ENCODE data around the gene C1QTNF9B. TPM values are rescaled to one million over a fixed set of nuclear protein-coding genes. Genes with fewer than 3 reads are reported as not detected.

C1QTNF9B gene
- total RNA-seq, 1 experiment from 2014 or later = not detected

- peak in 1 of 2 experiments; percentile 38 for DNase-seq
- TF ChIP-seq CTCF (IDR thresholded peaks at IDR 0.05; ENCODE audit: insufficient read depth in 1 of 2, low read depth in 1 of 2, low read length in 1 of 2, severe bottlenecking in 1 of 2, unreplicated experiment in 1 of 2) = peak; percentile 64 to 68
- Mint-ChIP-seq H3K9me3 (ENCODE audit: unreplicated experiment) (no peaks in the 10 kb centered on the region), H3K27ac (ENCODE audit: unreplicated experiment) (no peak overlapping the region), H3K4me3 (ENCODE audit: unreplicated experiment) (no peak overlapping the region), H3K36me3 (ENCODE audit: insufficient read depth, unreplicated experiment) (peaks cover 15% of the 10 kb centered on the region), H3K4me1 (ENCODE audit: low read depth, unreplicated experiment) (no peaks in the 10 kb centered on the region), H3K27me3 (ENCODE audit: insufficient read depth, unreplicated experiment) (no peaks in the 10 kb centered on the region)
- H3K9me3 ChIP-seq = no peaks in the 10 kb centered on the region
- POLR2A ChIA-PET = no interaction called here
- BruUV-seq (replicated peaks) = no TSS peak
- no peaks in the 10 kb centered on the region for H3K27me3 ChIP-seq (replicated peaks; ENCODE audit: control insufficient read depth, insufficient read depth, low read length)
- CTCF ChIA-PET = interaction anchor here (0.6 kb wide), 1 partner anchor 22 kb away, joined by 3 read pairs; no protein-coding TSS in a partner anchor
- intact Hi-C loops (cut with micrococcal nuclease; ENCODE audit: unreplicated experiment) = loop anchor here (1.0 kb wide), 1 partner anchor 23 kb away; no protein-coding TSS in a partner anchor
- no peaks in the 10 kb centered on the region for H3K36me3 ChIP-seq (ENCODE audit: control insufficient read depth, insufficient read depth, low read length)
- H3K4me3 ChIP-seq (ENCODE audit: low read depth, low read length) = no peak overlapping the region
- H3K4me1 ChIP-seq = no peaks in the 10 kb centered on the region
Measured at GRCh38 chr13:23876265-23876664, 21.0 kb downstream of the C1QTNF9B start.

DNA sequence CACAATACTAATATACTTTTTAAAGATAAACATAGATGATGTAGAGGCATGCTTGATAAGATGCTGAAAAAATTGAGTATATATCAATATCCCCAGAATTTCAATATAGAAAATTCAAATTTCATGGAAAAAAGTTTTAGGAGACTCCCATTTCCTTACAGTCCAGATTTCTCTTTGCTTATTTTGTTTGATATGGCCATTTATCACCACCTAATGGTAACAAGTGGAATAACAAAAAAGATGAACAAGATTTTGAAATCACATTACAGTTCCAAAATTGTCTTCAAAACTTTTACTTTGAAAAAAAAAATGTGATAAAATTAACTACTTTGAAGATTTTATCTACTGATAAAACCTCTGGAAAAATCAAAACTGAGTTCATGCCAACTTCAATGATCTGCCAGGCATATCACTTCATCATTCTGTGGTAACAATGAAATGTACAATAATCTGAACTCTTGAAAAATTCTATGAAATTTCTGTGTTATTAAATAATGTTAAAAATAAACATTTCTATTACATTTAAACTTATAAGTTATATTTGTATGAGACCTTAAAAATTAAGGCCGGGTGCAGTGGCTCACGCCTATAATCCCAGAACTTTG, 25.6 kb downstream of the C1QTNF9B start:
- CTCF ChIA-PET = no interaction called here
- Mint-ChIP-seq H3K27ac (ENCODE audit: unreplicated experiment) (no peak overlapping the region), H3K4me1 (ENCODE audit: low read depth, unreplicated experiment) (no peaks in the 10 kb centered on the region), H3K36me3 (ENCODE audit: insufficient read depth, unreplicated experiment) (peaks cover 9% of the 10 kb centered on the region), H3K4me3 (ENCODE audit: unreplicated experiment) (no peak overlapping the region), H3K27me3 (ENCODE audit: insufficient read depth, unreplicated experiment) (no peaks in the 10 kb centered on the region), H3K9me3 (ENCODE audit: unreplicated experiment) (no peaks in the 10 kb centered on the region)
- peaks cover 6% of the 10 kb centered on the region; the same call in 1 of the 2 replicates for H3K4me1 ChIP-seq
- intact Hi-C loops (cut with micrococcal nuclease; ENCODE audit: unreplicated experiment) = loop anchor here (1.0 to 2.0 kb wide), 6 partner anchors 101 to 405 kb away; partner anchors contain the start of gene TNFRSF19
- BruUV-seq (replicated peaks) = no TSS peak
- H3K36me3 ChIP-seq (ENCODE audit: control insufficient read depth, insufficient read depth, low read length) = no peaks in the 10 kb centered on the region; the same call in 1 of the 2 replicates
- no peaks in the 10 kb centered on the region for H3K27me3 ChIP-seq (replicated peaks; ENCODE audit: control insufficient read depth, insufficient read depth, low read length)
- DNase-seq = no peak
- POLR2A ChIA-PET = no interaction called here
- H3K9me3 ChIP-seq = no peaks in the 10 kb centered on the region
- no peak overlapping the region for H3K4me3 ChIP-seq (ENCODE audit: low read depth, low read length)
- TF ChIP-seq CTCF (IDR thresholded peaks at IDR 0.05; ENCODE audit: insufficient read depth in 1 of 2, low read depth in 1 of 2, low read length in 1 of 2, severe bottlenecking in 1 of 2, unreplicated experiment in 1 of 2) = peak; percentile 42 to 69

- Mint-ChIP-seq H3K4me3 (ENCODE audit: unreplicated experiment) (no peak overlapping the region), H3K9me3 (ENCODE audit: unreplicated experiment) (no peaks in the 10 kb centered on the region), H3K27ac (ENCODE audit: unreplicated experiment) (no peak overlapping the region), H3K4me1 (ENCODE audit: low read depth, unreplicated experiment) (no peaks in the 10 kb centered on the region), H3K27me3 (ENCODE audit: insufficient read depth, unreplicated experiment) (no peaks in the 10 kb centered on the region), H3K36me3 (ENCODE audit: insufficient read depth, unreplicated experiment) (peaks cover under 1% of the 10 kb centered on the region)
- intact Hi-C loops (cut with micrococcal nuclease; ENCODE audit: unreplicated experiment) = loop anchor here (1.0 to 2.0 kb wide), 6 partner anchors 100 to 404 kb away; partner anchors contain the start of gene TNFRSF19
- no peak for DNase-seq
- ChIA-PET POLR2A (no interaction called here), CTCF (interaction anchor here (0.6 to 1.1 kb wide), 2 partner anchors 60 to 119 kb away, joined by 3 to 4 read pairs; no protein-coding TSS in a partner anchor)
- no peak for TF ChIP-seq CTCF (IDR thresholded peaks at IDR 0.05; ENCODE audit: insufficient read depth in 1 of 2, low read depth in 1 of 2, low read length in 1 of 2, severe bottlenecking in 1 of 2, unreplicated experiment in 1 of 2)
- H3K4me1 ChIP-seq = peaks cover 6% of the 10 kb centered on the region; the same call in 1 of the 2 replicates
- no TSS peak for BruUV-seq (replicated peaks)
- H3K36me3 ChIP-seq (ENCODE audit: control insufficient read depth, insufficient read depth, low read length) = no peaks in the 10 kb centered on the region; the same call in 1 of the 2 replicates
- no peaks in the 10 kb centered on the region for H3K9me3 ChIP-seq
- H3K4me3 ChIP-seq (ENCODE audit: low read depth, low read length) = no peak overlapping the region
- H3K27me3 ChIP-seq (replicated peaks; ENCODE audit: control insufficient read depth, insufficient read depth, low read length) = no peaks in the 10 kb centered on the region
Measured at GRCh38 chr13:23870356-23871140, 26.8 kb downstream of the C1QTNF9B start.

All from Caco-2 (cell line).